NOMO-1 treated with dmso at 0.1 percent for 144 hours (cell line): ENCODE measurements around the gene MAN1A2.
"Not testable (repeated sequence)": the region's sequence is repeated elsewhere in the genome, so short reads cannot be mapped to it uniquely, and the experiment has no call there.

ENCODE experiments used
- DNase-seq: peaks from one replicate; lab custom pipeline; 2025; ENCODE audit not compliant: unreplicated experiment; lab: John Stamatoyannopoulos, UW

MAN1A2 gene

GRCh38 chr1:117555806-117556205 is 188.6 kb downstream of the MAN1A2 start:
- no peak for DNase-seq

DNA sequence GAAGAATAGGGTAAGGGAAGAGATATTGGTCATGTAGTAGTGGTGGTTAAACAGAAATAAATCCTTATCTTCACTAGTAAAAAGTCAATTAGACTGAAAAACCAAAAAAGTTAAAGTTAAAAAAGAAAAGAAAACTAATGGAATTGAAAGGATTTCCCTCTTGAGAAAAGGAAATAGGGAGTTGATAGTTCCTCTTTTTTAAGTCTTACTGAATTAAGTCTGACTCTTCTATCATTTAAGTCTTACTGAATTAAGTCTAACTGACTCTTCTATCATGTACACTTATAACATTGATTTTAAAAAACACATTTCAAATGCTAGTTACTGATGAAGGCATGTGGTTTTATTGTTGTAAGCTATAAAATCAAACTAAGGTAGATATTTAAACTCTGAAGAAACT is 189.1 kb downstream of the MAN1A2 start:
- DNase-seq = no peak

GRCh38 chr1:117556976-117557375 is 189.7 kb downstream of the MAN1A2 start:
- no peak for DNase-seq

DNA sequence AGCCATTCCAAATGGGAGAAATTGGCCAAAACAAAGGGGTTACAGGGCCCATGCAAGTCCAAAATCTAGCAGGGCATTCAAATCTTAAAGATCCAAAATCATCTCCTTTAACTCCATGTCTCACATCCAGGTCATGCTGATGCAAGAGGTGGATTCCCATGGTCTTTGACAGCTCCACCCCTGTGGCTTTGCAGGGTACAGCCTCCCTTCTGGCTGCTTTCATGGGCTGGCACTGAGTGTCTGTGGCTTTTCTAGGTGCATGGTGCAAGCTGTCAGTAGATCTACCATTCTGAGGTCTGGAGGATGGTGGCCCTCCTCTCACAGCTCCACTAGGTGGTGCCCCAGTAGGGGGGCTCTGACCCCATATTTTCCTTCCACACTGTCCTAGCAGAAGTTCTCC is 191.2 kb downstream of the MAN1A2 start:
- DNase-seq = not testable (repeated sequence)

- no peak for DNase-seq
Observed at GRCh38 chr1:117559139-117559538, 191.9 kb downstream of the MAN1A2 start.

DNA sequence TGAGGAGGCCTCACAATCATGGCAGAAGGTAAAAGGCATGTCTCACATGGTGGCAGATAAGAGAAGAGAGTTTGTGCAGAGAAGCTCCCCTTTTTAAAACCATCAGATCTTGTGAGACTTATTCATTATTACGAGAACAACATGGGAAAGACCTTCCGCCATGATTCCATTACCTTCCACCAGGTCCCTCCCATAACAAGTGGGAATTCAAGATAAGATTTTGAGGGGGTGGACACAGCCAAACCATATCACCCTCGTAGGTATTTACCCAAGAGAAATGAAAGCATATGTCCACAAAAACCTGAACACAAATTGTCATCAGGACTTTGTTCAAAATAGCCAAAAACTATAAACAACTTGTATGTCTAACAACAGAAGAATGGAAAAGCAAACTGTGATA is 192.7 kb downstream of the MAN1A2 start:
- no peak for DNase-seq

GRCh38 chr1:117561071-117561470 is 193.8 kb downstream of the MAN1A2 start:
- no peak for DNase-seq

- DNase-seq = no peak
Observed at GRCh38 chr1:117561551-117561950, 194.3 kb downstream of the MAN1A2 start.

GRCh38 chr1:117562581-117563491 is 195.6 kb downstream of the MAN1A2 start:
- DNase-seq = no peak

- no peak for DNase-seq
Observed at GRCh38 chr1:117563492-117563875, 196.2 kb downstream of the MAN1A2 start.

DNA sequence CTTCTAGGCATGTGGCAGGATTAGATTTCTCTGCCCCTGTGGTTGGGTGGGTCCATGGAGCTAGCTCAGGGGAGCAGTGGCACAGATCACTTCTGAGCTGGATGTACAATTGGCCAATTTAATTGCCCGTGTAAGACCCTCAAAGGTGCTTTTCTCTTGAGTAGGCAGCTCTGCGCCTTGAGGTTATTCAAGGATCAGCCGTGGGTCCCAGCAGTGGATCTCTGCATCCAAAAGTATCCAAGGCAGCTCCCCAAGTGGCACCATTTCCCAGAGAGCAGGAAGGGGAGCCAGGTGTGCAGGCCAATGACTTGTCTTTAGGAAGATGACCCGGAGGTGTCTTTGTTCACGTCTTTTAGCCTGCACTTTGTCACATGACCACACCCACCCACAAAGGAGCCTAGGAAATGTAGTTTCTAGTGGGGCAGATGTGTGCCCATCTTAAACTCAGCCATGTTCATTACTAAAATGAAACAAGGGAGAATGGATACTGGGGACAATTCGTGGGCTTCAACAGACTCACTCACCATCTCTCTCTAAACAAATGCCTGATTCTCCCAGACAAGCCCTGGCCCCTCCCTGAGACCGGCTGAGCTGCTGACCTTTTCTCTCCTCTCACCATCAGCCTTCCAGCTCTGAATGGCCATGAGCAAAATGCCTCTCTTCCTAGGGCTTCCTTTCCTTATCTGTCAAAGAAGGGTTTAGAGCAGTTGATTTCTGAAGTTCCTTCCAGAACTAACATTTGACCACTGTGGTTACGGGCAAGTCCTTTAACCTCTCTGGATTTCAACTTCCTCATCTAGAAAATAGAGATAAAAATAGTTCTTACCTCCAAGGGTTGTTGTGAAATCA is 197.2 kb downstream of the MAN1A2 start:
- DNase-seq = peak; percentile 41

DNA sequence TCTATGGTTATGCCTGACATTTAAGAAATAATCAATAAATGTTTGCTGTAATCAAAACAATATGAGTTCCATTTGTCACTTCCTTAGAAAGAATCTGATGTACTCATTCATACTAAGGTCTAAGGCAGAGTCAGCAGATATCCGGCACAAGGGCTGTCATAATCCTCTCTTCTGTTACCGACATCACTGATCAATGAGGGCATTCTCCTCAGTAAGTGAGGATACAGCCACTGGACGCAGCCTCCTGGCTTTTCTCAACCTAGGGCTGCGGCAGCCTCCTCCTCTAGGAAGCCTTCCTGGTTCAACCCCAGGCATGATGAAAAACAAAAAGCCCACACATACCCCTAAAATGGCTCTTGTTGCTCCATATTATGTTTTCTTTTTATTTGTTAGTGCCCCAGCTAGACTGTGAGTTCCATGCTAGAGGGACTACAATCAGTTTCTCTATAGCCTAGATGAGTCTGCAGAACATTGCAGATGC is 197.9 kb downstream of the MAN1A2 start:
- DNase-seq = no peak

DNA sequence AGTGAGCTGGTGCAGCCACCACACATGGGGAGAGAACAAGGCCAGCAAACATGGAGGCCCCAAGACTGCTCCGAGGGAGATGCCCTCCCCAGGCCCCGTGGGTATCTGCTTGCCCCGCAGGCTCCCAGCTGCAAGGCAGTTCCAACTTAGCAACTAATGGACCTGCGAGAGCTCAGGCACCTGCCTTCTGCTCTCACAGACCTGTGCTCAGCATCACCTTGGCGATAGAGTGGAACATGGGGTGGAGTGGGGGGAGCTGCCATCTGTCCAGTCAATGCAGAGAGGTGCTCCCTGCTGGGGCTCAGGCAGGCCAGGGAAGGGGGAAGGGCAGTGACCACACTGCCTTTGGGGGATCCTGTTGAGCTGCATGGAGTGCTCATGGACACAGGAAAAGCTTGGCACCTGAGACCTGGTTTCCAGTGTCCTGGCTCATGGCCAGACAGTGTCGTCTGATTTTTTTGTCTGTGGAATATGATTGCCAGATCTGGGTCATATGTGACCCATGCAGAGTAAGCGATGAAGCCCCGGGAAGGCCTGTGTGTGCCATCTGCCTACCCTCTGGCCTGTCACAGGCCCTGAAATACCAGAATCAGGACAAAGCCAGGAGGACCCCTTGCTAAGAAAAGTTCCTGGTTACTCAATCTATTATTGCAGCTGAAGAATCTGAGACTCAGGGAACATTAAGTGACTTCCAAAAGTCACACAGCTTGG is 198.7 kb downstream of the MAN1A2 start:
- no peak for DNase-seq

DNA sequence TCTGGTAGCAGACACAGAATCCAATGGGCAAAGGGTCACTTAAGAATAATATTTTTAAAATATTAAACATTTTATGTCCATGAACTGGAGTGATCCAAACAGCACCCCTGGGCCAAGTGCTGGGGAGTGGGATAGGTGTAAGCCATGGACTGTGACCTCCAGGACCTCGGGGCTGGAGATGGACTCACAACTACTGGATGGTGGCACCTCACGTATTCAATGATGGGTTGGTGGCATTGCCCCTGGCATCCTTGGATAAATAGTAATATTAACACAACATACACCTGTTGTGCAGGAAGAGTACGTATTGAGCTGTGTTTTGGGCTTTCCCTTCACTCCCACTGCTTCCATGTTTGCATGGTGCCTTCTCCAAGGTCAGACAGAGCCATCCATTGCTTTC is 199.3 kb downstream of the MAN1A2 start:
- DNase-seq = no peak

DNA sequence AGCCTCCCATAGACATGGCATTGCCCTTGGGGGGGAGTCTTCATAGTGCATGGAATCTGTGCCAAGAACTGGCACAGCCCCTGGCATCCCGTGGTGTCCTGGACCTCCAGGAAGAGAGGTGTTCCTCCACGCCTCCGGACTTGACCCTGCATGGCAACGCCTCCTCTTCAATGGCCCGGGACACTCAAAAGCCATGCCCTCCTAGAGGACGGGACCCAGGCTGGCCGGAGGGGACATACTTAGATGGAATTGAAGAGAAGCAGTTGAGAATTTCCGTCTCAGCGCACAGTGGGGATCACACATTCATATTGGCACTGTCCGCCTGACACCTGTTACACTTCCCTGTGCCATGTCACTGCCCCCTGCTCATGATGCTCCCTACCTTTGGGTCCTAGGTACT is 200.2 kb downstream of the MAN1A2 start:
- no peak for DNase-seq

DNA sequence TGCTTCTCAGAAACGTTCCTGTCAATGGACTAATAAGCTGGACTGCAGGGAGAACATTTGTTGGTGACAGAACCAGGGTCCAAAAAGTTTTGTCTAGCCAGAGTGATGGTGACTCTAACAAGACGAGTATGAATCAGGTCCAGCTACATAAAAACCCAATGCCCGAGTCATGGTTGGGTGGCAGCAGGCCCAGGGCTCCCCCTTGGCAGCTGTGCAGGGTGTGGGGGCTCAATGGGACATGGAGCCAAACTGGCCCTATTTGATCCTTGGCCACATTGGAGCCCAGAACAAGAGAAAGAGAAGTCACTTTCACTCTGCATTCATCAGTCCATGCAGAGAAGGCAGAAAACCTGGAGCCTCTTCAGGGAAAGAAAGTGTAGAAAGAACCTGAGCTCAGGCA is 200.7 kb downstream of the MAN1A2 start:
- DNase-seq = no peak

DNA sequence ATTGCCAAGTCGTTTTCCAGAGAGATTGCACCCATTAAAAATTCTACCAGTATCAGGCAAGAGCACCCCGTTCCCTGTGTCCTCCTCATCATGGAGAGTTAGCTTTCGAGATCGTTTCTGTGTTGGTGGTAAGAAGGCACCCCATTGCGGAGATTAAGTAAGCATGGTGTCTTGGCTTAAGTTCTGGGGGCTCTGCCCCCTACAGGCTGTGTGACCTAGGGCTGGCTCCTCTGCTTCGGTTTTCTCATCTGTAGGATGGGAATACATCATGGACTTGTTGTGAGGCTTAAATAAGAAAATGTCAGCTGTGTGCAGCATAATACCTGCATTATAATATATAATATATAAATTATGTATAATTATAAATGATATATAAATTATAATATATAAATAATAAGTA is 201.8 kb downstream of the MAN1A2 start:
- DNase-seq = no peak

- no peak for DNase-seq
Observed at GRCh38 chr1:117569856-117570255, 202.6 kb downstream of the MAN1A2 start.

DNA sequence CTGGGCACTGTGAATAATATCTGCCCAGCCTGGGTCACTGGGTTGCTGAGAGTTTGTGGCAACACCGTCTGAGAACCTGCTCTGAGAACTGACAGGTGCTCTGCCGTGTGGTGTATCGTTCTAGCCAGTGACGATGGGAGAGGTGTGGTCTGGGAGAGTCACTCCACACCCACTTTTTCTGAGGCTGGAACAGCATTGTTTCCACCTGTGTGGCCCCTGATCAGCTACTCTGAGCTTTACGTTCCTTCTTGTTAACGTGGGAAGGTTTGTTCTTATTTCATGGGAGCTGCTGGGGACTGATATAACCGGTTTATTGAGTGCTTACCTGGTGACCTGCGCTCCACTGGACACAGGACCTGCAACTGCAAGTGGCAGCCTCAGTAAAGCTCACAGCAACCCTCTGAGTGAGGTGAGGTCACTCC is 203.8 kb downstream of the MAN1A2 start:
- DNase-seq = no peak

DNA sequence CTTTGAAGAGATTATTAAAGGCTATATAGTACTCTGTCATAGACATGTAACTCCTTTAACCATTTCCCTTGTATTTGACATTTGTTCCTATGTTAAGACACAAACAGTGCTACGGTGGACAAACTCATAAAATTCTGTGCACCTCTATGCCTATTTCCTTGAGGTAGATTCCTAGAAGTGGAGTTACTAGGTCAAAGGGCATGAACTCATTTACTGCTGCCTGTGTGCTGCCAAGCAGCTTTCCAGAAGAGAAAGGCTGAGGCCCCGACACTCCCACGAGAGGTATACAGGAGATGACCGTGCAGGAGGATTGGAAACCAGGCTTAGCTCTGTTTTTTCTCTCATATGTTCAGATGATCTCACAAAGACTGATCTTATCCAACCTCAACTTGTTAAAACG is 204.2 kb downstream of the MAN1A2 start:
- DNase-seq = no peak

DNA sequence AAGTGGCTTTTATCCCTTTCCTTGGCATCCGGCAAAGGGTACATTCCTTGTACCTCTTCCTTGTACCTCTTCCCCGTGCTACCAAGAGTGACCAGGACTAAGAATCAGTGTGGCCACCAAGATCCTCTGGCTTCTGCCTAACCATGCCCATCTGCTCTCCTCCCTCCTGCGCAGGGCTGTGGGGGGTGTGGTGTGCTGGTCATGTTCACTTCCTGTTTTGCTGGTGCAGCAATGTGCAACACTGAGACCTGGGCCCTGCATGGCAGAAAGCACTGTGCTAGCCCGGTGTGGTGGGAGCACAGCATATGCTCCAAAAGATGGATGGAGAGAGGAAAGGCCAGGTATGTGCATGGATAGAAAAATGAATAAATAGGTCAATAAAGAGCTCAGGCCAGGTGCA is 205.3 kb downstream of the MAN1A2 start:
- peak; percentile 61 for DNase-seq
